Jurkat, Clone E6-1 (cell line): Measurements from ENCODE around the gene GPR85. TPM values are rescaled to one million over a fixed set of nuclear protein-coding genes. Genes with fewer than 3 reads are reported as not detected.
"Not testable (repeated sequence)": the region's sequence is repeated elsewhere in the genome, so short reads cannot be mapped to it uniquely, and the experiment has no call there.

Experiments used
- DNase-seq: peaks from one replicate; pipeline ENCODE4 v3.0.0-alpha.2; 2011; ENCODE audit warnings: low read depth, low spot score
- H3K4me3 ChIP-seq: 2 replicates; pipeline ENCODE4 v1.5.1; 2011; ENCODE audit warnings: mild to moderate bottlenecking, low read length, control low read depth, moderate library complexity
- polyA plus RNA-seq: library from polyadenylated mRNA; unstranded; fragments of >200 nt; gene quantifications from one replicate; pipeline ENCODE4 v1.2.1, GENCODE V29; 2012; ENCODE audit warnings: missing spikeins; ENCODE audit not compliant: insufficient read length, insufficient read depth

Gene GPR85, protein sequence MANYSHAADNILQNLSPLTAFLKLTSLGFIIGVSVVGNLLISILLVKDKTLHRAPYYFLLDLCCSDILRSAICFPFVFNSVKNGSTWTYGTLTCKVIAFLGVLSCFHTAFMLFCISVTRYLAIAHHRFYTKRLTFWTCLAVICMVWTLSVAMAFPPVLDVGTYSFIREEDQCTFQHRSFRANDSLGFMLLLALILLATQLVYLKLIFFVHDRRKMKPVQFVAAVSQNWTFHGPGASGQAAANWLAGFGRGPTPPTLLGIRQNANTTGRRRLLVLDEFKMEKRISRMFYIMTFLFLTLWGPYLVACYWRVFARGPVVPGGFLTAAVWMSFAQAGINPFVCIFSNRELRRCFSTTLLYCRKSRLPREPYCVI
- 0.39 TPM for polyA plus RNA-seq

DNA sequence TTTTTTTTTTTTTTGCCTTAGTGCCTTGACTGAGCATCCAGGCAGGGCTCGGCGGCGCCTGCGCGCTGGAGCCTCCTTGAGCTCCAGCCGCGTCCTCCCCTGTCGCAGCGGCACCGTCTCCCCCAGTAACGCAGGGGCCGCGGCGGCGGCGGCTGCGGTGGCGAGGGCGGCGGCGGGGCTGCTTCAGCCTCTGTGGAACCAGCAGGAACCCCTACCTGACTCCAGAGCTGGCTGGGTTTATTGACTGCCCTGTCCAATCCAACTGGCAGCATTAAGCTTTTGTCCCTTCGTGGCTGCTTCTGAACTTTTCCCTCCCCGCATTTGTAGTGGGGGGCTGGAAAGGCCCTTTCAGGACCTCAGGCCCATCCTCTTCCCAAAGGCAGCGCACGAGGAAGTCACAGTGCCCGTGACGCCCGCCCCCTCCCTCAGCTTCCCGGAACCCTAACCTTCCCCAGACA is at the start of gene GPR85:
GPR85 (minus strand) TSS at position 397 of the 458 bp plus-strand sequence. CDS start 2,106 bp downstream, outside the sequence.
- peak within 1 kb of the TSS; percentile 26 for H3K4me3 ChIP-seq
- peak; percentile 6 for DNase-seq

DNA sequence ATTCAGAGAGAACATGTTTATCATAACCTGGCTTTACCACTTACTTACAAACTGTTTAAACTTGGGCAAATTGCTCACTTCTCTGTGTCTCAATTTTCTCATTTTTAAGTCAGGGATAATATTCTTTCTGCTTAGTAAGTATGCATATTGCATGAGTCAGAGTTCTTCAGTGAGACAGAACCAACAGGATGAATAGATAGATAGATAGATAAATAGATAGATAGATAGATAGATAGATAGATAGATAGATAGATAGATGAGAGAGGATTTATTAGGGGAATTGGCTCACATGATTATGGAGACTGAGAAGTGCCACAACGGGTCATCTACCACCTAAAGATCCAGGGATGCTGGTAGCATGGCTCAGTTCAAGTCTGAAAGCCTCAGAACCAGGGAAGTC is 47.4 kb upstream of the GPR85 start:
- H3K4me3 ChIP-seq = no peak overlapping the region
- DNase-seq = no peak

DNA sequence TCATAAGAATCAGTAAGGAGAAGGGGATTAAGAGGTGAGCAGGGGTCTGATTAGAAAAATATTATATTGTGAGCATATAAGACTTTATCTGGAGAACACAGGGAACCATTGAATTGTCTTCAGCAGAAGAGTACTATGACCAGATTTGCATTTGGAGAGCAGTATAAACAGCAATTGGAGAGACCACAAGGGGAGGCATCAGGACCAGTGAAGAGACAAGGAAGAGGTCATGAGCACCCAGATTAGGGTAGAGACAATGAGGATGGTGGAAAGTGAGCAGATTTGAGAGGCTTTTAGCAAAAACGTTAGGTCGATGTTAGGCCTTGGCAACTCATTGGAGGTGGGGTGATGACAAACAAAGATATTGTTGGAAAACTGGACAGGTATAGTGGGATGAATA is 44.7 kb upstream of the GPR85 start:
- DNase-seq = no peak
- H3K4me3 ChIP-seq = no peak overlapping the region

DNA sequence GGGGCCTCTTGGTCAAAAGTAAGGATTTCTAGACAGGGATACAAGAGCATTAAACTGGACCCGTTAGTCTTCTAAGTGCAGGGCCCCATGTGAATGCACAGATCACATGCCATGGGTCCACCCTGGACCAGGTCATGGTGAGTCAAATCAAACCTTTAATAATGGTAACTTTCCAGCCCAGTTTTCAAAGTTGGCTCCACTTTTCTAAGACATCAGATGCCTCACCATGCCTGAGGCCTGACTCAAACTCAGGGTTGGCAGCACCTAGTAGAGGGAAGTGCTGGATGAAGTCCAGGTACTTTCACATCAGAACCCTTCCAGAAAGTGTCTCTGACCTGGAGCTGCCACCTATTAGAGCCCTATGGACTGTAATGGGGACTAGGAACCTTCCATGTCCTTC is 41.4 kb upstream of the GPR85 start:
- no peak for DNase-seq
- no peak overlapping the region for H3K4me3 ChIP-seq

DNA sequence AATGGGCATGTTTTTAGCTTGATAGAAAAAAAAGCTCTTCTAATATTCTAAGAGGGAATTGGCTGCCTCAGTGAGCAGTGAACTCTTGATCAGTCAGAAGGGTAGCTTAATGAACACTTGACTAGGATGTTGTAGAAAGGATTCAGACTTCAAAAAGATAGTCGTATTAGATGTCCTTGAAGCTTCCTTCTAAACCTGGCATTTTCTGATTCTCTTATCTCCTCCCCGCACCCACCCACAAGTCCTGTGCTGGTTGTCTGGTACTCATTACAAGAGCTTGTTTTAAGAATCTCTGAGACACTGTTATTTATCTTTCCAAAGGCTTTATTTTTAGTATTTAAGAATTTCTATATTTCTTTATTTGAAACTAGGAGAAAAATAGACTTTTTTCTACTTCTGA is 39.1 kb upstream of the GPR85 start:
- H3K4me3 ChIP-seq = no peak overlapping the region
- no peak for DNase-seq

DNA sequence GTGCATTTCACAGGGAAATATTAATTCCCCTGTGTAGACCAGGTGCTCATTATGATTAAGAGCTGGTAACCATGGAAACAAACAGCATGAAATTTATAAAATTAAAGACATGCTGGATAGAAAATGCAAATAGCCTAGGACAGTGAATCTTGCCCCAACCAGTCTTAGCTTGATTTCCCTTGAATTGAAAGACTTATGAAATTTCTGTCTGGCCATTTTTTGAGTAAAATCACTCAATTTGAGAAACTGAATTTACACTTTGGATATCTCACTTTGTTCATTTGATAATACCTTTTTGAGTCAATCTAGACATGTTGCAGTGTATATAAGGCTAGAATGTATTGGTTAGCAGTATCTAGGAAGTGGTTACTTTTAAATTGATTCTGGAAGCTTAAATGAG is 36.1 kb upstream of the GPR85 start:
- no peak overlapping the region for H3K4me3 ChIP-seq
- no peak for DNase-seq

DNA sequence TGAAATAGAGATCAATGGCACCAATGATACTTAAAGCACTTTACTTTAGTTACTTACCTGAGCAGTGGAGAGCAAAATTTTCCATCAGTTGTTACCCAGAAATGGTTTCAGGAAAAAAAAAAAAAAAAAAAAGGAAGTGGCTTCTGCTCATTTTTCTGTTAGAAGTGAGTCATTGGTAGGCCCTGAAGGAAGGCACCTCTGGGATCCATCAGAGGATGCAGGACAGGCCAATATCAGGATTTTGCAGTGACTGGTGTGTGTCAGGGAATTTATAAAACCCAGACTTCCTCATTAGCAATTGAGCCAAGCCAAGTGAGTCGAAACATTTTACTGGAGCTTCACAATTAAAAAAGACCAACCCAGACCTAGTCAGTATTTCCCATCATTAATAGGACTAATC is 34.0 kb upstream of the GPR85 start:
- H3K4me3 ChIP-seq = no peak overlapping the region
- no peak for DNase-seq

DNA sequence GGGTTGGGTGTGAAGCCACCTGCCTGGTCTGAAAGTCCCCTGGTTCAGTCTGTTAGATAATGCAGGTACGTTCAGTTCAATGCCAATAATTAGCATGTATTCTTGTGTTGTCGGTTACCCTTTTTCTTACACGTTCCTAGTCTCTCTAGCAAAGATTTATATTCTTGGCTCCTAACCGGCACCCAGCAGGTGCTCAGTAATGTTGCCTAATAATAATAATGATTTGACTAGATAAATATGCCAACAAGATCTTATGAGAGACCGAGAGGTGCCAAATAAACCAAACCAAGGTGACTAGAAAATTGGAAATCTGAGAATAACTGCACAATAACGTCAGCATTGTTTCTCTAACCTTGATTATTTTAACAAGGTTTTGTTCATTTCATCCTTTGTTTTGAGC is 32.8 kb upstream of the GPR85 start:
- DNase-seq = no peak
- H3K4me3 ChIP-seq = no peak overlapping the region

DNA sequence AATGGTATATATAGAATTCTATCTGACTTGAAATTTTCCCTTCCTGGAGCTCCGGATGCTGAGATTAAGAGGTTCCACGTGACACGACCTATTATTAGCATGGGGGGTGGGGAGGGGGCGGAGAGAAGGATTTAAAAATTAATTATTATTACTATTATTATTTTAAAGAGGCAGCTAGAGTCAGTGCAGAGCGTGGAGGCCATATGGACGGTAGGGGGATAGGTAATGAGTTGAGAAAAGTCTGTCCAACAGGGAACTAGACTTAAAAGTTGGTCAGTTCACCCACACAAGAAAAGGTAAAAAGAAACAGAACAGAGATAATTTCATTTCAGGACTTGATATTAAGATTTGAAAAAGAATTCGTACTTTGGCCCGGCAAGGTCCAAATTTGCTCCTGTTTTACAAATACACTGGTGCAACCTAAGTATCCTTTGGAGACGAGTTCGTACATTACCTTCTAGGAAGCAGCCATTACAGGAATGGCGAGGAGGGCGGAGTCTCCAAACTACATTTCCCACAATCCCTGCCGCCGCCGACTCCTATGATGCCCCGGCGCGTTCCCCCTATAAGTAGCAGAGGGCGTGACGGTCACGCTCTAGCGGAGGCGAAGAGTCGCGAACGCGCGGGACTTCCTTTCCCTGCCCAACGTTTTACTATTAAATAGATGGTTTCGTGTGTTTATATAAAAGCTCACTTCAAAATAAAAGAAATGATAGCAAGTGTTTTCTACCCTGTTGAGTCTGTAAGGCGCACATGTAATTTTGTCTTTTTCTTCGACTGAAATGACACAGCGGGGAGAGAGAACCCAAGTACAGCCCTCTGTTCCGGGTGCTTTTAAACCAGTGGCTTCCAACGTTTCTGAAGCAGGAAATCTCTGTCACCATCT is 31.7 kb upstream of the GPR85 start, which contains the start of gene SMIM30:
SMIM30 (minus strand) TSS at position 481 of the 886 bp plus-strand sequence. CDS start 976 bp downstream, outside the sequence.
- DNase-seq = peak; percentile 73
- H3K4me3 ChIP-seq = peak within 1 kb of the TSS; percentile 63

DNA sequence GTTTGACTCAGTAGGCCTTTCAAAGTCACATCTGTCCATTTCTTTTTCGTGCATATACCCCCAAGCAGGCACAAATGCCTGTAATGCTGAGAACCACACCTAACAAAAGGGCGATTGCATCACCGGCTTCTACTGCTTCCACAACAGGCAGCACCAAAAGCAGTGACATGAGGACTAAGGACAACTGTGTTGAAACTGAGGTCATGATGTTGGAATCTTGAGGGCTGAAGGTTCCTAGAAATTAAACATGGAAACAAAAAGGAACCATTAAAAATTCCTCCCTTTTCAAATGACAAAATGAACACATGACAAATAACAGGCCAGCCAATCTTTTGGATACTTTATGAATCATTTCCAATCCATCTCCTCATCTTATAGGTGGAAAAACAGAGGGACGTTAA is 30.7 kb upstream of the GPR85 start:
- not testable (repeated sequence) for DNase-seq
- H3K4me3 ChIP-seq = peak overlapping the region; percentile 63

DNA sequence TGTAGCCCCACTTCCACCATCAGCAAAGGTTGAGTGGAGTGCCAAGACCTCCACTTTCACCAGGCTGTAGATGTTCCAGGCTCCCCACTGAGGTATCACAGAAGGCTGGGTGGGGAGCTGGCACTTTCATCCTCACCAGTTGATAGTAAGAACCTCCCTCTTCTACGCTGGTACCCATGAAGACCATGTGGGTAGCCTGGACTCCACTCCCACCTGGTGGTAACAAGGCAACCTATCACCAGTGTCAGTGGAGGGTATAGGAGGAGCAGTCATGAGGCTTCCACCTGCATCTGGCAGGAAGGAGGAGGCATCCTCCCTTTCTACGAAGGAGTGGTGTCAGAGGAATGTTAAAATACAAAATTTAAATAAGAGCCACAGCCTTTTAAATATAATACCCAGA is 27.3 kb upstream of the GPR85 start:
- H3K4me3 ChIP-seq = no peak overlapping the region
- DNase-seq = no peak

DNA sequence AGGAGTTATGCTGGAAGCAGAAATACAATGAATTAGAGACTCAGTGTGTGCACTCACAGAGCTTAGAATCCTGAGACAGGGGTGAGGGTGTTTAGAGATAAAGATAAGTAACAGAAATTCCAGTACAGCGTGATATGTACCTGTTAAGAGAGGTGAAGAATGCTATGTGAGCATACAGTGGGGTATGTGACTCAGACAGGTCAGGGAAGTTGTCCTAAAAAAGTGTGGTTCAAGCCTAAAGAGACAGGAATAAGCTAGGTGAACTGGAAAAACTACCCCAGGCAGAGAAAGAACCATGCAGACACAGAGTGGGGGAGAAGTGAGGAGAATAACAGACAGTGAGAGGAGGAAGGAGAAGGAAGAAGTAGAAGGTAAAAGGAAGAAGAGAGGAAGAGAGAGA is 23.1 kb upstream of the GPR85 start:
- DNase-seq = no peak

DNA sequence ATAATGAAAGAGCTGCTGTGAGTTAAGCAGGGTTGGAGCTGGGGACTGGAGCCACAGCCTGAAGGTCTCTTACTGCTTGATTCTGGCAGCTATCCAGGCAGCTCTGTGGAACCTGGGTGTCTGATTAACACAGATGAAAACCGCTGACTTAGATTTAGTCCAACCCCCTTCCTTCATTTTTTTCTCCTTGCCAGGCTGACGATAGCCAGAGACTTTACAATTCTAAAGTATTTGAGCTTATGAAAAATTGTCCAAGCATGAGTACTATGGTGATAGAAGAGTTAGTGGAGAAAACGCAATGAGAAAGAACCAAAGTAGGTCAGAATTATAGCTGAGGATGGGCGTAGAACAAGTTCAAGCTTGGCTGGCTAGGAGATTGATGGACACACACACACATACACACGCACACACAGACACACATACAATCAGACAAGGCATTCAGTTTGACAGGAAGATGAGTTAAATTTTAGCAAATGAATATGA is 13.5 kb upstream of the GPR85 start:
- no peak for DNase-seq
- no peak overlapping the region for H3K4me3 ChIP-seq

More for the DNA sequence above, 23.1 kb upstream of the GPR85 start:
- H3K4me3 ChIP-seq = no peak overlapping the region

DNA sequence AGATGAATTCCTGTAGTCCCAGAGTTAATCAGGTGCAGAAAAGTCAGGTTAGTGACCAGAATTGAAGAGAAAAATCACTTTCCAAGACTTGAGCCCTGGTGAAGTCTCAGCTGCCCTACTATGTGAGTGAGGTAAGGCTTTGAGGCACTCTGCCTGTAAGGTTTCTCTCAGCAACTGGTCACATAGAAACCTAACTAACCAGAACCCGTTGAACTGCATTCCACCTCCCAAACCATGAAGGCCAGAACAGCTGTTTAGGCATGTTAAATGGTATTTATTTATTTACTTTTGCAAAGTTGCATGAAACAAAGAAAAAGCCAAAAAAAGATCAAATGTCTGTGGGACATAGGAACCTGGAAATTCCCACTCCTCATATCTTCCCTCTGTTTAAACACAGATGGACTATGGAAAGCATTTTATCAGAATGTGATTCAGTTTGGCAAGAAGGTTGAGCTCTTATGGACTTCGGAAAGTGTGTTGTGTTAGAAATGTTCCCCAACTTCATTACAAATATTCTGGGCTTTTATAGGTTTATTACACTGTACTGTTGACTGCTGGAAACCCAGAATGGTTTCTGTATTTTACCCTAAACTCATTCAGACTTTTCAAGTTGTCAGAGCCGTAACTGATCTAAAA is 12.8 kb upstream of the GPR85 start:
- DNase-seq = no peak
- H3K4me3 ChIP-seq = no peak overlapping the region

DNA sequence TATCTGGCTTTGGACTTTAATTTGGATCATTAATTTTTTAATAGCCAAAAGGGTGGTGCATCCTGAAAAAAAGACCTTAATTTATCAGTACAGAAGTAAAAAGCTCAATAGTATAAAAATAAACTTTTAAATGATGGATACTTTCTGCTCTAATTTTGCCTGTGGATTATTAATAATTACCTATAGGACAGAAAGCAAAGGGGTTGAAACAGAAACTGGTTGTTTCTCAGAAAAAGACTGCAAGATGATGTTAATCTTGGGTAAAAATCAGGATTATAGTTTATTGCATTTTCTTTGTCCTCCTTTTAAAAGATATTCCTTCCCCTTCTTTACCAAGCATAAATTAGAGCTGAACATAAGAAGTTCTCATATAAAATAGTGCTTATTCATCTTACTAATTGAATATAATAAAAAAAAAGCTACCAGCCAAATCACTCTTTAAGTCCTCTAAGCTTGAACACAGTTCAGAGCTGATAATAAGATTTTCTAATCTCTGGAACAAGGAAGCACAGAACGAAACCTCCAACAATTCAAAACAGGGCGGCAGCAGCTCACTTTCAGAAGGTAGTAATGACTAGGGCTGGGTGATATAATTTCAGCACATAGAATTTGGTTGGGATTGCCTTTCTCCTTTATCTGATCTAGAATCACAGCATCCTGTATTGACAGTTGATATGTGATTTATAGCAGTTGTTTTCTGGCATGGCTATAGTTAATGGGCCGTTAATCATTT is 8.1 kb upstream of the GPR85 start:
- no peak overlapping the region for H3K4me3 ChIP-seq
- DNase-seq = no peak

DNA sequence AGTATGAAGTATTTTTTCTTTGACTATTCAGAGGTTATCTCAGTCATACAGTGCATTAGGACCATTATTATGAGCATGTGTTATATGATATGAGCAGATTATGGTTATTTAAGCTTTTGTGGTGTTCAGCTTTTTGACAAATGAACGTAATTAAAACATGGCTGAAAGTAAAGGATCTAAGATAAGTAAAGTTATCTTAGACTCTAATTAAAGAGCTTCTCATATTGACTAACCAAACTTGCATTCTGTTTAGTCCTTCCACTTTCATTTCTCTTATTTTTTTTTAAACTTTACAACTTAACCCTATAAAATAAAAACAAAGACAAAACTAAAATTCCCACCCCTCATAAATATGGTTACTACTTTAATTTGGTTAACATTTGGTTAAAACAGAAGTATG is 6.9 kb upstream of the GPR85 start:
- DNase-seq = no peak
- no peak overlapping the region for H3K4me3 ChIP-seq

DNA sequence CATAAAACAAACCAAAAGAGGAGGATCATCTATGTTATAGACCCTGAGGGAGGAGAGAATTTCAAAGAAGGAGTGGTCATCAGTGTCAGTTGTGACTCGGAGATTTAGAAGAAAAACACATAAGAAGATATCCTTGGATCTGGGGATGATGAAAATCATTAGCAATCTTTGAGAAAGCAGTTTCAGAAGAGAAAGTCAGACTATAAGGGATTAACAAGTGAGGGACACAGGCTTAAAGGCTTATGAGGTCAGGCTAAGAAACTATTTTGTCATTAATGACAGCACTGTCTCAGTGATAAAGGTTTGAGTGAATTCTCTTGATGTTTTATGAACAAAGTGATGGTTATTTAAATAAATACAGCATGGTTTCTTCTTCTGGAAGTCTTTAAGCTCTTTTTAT is 6.1 kb upstream of the GPR85 start:
- H3K4me3 ChIP-seq = no peak overlapping the region
- no peak for DNase-seq

DNA sequence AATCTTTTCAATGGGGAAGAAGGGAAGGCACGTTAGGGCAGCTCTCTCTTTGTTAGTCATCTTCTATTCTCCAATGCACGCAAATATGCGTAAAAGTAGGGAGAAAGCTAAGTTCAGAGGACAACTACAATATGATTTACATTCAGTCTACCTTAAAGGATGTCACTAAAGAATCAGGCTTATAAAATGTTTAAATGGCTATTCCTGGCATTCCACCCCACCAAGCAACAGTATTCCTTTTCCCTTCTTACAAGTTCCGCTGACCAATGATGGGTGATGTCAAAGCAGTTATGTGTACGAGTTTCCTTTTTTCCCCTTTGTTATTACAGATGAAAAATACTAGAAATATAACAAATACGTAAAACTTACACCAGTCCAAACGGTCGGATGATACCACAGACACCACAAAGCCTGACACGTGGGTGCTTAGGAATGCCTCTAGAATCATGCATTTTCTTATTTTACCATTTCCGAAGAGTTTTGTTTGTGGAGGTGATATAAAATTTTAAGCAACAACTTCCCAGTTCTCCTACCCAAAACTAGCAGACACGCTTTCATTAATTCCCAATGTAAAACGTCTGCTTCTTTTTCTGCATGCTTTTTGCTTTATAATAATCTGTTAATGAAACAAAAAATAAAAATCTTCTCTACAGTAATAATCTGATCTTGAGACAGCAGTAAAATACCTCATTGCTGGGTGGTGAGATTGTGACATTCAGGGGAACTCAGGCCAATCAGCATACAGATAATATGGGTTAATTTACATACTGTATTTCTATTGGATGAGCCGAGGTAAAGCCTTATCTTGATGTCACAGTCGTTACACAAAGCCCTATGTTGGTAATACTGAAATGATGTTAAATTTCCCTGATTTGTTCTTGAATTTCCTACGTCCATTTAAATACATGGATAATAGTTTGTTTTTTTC is 708 bp upstream of the GPR85 start:
- peak; percentile 37 for DNase-seq
- no peak overlapping the region for H3K4me3 ChIP-seq
